Upper lobe of left lung (tissue), 6 donors: ENCODE results near the gene C5orf58. TPM values are rescaled to one million over a fixed set of nuclear protein-coding genes. Genes with fewer than 3 reads are reported as not detected.

Source experiments
- ATAC-seq, 2 donors: fragments of 200-7000 bp; cut with Tn5 transposase; one replicate each; pipeline ENCODE4 v1.9.1; 2022; ENCODE audit warnings: mild to moderate bottlenecking in 2 of 2, moderate library complexity in 2 of 2; ENCODE audit not compliant: low FRiP score in 2 of 2
- DNase-seq, 2 donors: peaks; one replicate each; pipeline ENCODE4 v3.0.0-alpha.2; 2019 to 2020
- H3K27ac ChIP-seq, 4 donors: fragments of 200-600 bp; sonication (generic); one replicate each; pipeline ENCODE4 v1.5.1; 2016 to 2019
- H3K27me3 ChIP-seq, 4 donors: fragments of 200-600 bp; sonication (generic); one replicate each; pipeline ENCODE4 v1.5.1; 2017 to 2019
- H3K36me3 ChIP-seq, 4 donors: fragments of 200-600 bp; sonication (generic); one replicate each; pipeline ENCODE4 v1.5.1; 2016 to 2019
- H3K4me1 ChIP-seq, 4 donors: fragments of 200-600 bp; sonication (generic); one replicate each; pipeline ENCODE4 v1.5.1; 2018 to 2019
- H3K4me3 ChIP-seq, 4 donors: fragments of 200-600 bp; sonication (generic); one replicate each; pipeline ENCODE4 v1.5.1; 2017 to 2019; ENCODE audit warnings: mild to moderate bottlenecking in 2 of 4, moderate library complexity in 1 of 4
- H3K9me3 ChIP-seq, 4 donors: fragments of 200-600 bp; sonication (generic); one replicate each; pipeline ENCODE4 v1.5.1; 2018 to 2019
- CTCF ChIP-seq, 6 experiments: fragments of 450-650 bp in 4 of 6; fragments of 200-600 bp in 2 of 6; sonication (generic) in 2 of 6; IDR thresholded peaks; one replicate each; pipeline ENCODE4 v1.5.1; 2016 to 2019; ENCODE audit warnings: antibody characterized with exemption in 6 of 6
- EP300 ChIP-seq, 4 donors: sonication (generic); formaldehyde crosslinking; IDR thresholded peaks; one replicate each; pipeline ENCODE4 v1.5.1; 2017; ENCODE audit warnings: antibody characterized with exemption in 4 of 4, control low read depth in 2 of 4
- POLR2A ChIP-seq, 4 donors: fragments of 450-650 bp; IDR thresholded peaks; one replicate each; pipeline ENCODE4 v1.5.1; 2016 to 2017; ENCODE audit warnings: antibody characterized with exemption in 4 of 4, mild to moderate bottlenecking in 2 of 4
- POLR2AphosphoS5 ChIP-seq, 2 donors: sonication (generic); formaldehyde crosslinking; IDR thresholded peaks; one replicate each; pipeline ENCODE4 v1.5.1; 2017; ENCODE audit warnings: antibody characterized with exemption in 2 of 2
- WGBS, 2 donors: methylation state at CpG; one replicate each; pipeline ENCODE4 v1.1.5; 2017 to 2018; 5-methylcytosine and 5-hydroxymethylcytosine counted together
- total RNA-seq, 6 donors: library from RNA; depleted of rRNA in 4 of 6; stranded (reverse); fragments of >200 nt in 4 of 6; gene quantifications; one replicate each; pipeline versions ENCODE4 v1.1.0 to v1.2.1, GENCODE V29; 2016 to 2021
- donor health status: DM: no; HTN: no; CAD: no; lungs with moderate emphysema.
- donor health status: DM: no; HTN: yes; CAD: no; lungs with severe emphysema.

The C5orf58 gene
- total RNA-seq, 6 donors from 2014 or later: not detected

- DNase-seq (peak in 1 of 2 donors; percentile 41), ATAC-seq (no peak)
- 34 to 41% methylated on average over 15 of the region's 15 CpGs for whole genome bisulfite sequencing, 2 donors
- H3K27ac ChIP-seq: peak overlapping the region; percentile 28 to 87 (median 79)
- H3K9me3 ChIP-seq: no peaks in the 10 kb centered on the region
- peaks cover 26 to 43% (median 34%) of the 10 kb centered on the region in 4 donors for H3K4me1 ChIP-seq
- no peaks in the 10 kb centered on the region for H3K27me3 ChIP-seq
- peak overlapping the region in 1 of 4 donors; percentile 19 for H3K4me3 ChIP-seq
- TF ChIP-seq POLR2A (IDR thresholded peaks at IDR 0.05) (no peak), CTCF (IDR thresholded peaks at IDR 0.05) (no peak), POLR2AphosphoS5 (IDR thresholded peaks at IDR 0.05) (no peak), EP300 (IDR thresholded peaks at IDR 0.05) (no peak)
- H3K36me3 ChIP-seq: peaks cover 0 to 65% (median 16%) of the 10 kb centered on the region in 4 donors
These were observed 35.4 kb downstream of the C5orf58 start for GRCh38 chr5:170268153-170268689.

DNA sequence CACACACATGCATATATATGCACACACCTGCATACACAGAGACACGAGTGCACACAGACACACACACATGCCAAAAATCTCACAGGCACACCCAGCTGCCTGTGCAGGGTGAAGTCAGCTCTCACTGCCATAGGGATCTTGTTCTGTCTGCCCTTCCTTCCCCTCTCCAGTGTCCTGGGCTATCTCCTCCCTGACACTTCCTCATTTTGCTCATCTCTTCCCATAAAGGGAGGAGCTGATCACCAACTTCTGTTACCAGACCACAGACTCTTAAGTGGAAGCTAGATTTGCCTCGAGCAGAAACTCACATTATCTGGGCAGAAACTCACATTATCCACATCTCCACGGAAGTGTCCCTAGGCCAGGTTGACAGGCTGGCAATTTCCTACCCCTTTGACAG is 36.1 kb downstream of the C5orf58 start:
- TF ChIP-seq POLR2AphosphoS5 (IDR thresholded peaks at IDR 0.05): peak; percentile 19 to 22
- no peak for TF ChIP-seq CTCF (IDR thresholded peaks at IDR 0.05)
- TF ChIP-seq EP300 (IDR thresholded peaks at IDR 0.05): no peak
- peak in 1 of 4 donors; percentile 47 for TF ChIP-seq POLR2A (IDR thresholded peaks at IDR 0.05)
- Histone ChIP-seq H3K27me3 (no peaks in the 10 kb centered on the region), H3K9me3 (no peaks in the 10 kb centered on the region), H3K36me3 (peaks cover 0 to 65% (median 14%) of the 10 kb centered on the region in 4 donors), H3K4me1 (peaks cover 28 to 46% (median 40%) of the 10 kb centered on the region in 4 donors), H3K4me3 (no peak overlapping the region), H3K27ac (peak overlapping the region; percentile 77 to 87 (median 79))
- peak; percentile 63 to 79 for ATAC-seq
- 12 to 16% methylated on average over 3 of the region's 3 CpGs for WGBS, 2 donors
- DNase-seq: no peak

DNA sequence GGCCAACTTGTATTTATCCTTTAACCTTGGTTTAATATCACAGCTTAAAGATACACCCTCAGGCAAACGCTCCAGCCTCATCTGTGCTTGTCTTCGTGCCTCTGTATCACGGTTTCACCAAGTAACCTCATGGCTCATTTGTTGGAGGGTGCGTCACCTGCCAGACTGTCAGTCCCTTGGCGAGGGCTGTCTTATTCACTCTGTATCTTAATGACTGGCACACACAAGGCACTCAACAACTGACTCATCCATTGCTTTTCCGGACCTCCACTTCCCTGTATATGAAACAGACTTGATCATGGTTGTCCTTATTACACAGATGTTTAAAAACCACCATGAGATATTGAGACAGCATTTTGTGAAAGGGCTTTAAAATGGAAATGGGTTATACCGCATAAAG is 36.8 kb downstream of the C5orf58 start:
- Histone ChIP-seq H3K36me3 (peaks cover 0 to 65% (median 12%) of the 10 kb centered on the region in 4 donors), H3K27me3 (no peaks in the 10 kb centered on the region), H3K27ac (peak overlapping the region; percentile 77 to 87 (median 79)), H3K4me1 (peaks cover 28 to 53% (median 44%) of the 10 kb centered on the region in 4 donors), H3K4me3 (no peak overlapping the region), H3K9me3 (no peaks in the 10 kb centered on the region)
- 70 to 81% methylated on average over 7 of the region's 7 CpGs for WGBS, 2 donors
- TF ChIP-seq POLR2AphosphoS5 (IDR thresholded peaks at IDR 0.05) (peak in 1 of 2 donors; percentile 49), EP300 (IDR thresholded peaks at IDR 0.05) (no peak), POLR2A (IDR thresholded peaks at IDR 0.05) (peak in 1 of 4 donors; percentile 14), CTCF (IDR thresholded peaks at IDR 0.05) (no peak)
- DNase-seq (peak in 1 of 2 donors; percentile 69), ATAC-seq (peak; percentile 11 to 23)

GRCh38 chr5:170270293-170271069 is 37.7 kb downstream of the C5orf58 start:
- peaks cover 0 to 64% (median 10%) of the 10 kb centered on the region in 4 donors for H3K36me3 ChIP-seq
- ATAC-seq (no peak), DNase-seq (peak in 1 of 2 donors; percentile 19)
- peak overlapping the region; percentile 35 to 87 (median 79) for H3K27ac ChIP-seq
- TF ChIP-seq POLR2AphosphoS5 (IDR thresholded peaks at IDR 0.05): peak; percentile 10 to 20
- TF ChIP-seq POLR2A (IDR thresholded peaks at IDR 0.05): no peak
- no peak for TF ChIP-seq CTCF (IDR thresholded peaks at IDR 0.05)
- 69 to 79% methylated on average over 15 of the region's 15 CpGs for WGBS, 2 donors
- no peaks in the 10 kb centered on the region for H3K9me3 ChIP-seq
- H3K4me3 ChIP-seq: no peak overlapping the region
- H3K27me3 ChIP-seq: no peaks in the 10 kb centered on the region
- H3K4me1 ChIP-seq: peaks cover 32 to 58% (median 48%) of the 10 kb centered on the region in 4 donors
